ENCODE data around the gene ATP1A1.

Gene ATP1A1

GRCh38 chr1:116373431-116374352 lies 648 bp downstream of the ATP1A1 start:
- no peak for TF ChIP-seq CTCF (IDR thresholded peaks at IDR 0.05; ENCODE audit: poor library complexity, severe bottlenecking)
- Histone ChIP-seq H3K36me3 (ENCODE audit: low read depth) (no peaks in the 10 kb centered on the region), H3K27me3 (ENCODE audit: insufficient read depth, poor library complexity, severe bottlenecking) (no peaks in the 10 kb centered on the region), H3K4me1 (ENCODE audit: insufficient read depth, poor library complexity, severe bottlenecking) (peaks cover 25% of the 10 kb centered on the region), H3K4me3 (ENCODE audit: severe bottlenecking) (peak overlapping the region; percentile 66), H3K9me3 (ENCODE audit: severe bottlenecking) (no peaks in the 10 kb centered on the region), H3K27ac (ENCODE audit: poor library complexity, severe bottlenecking) (peak overlapping the region; percentile 92)
- DNase-seq (ENCODE audit: low spot score) (no peak), ATAC-seq (ENCODE audit: low read depth) (peak; percentile 18; the same call in 2 of the 3 replicates)

DNA sequence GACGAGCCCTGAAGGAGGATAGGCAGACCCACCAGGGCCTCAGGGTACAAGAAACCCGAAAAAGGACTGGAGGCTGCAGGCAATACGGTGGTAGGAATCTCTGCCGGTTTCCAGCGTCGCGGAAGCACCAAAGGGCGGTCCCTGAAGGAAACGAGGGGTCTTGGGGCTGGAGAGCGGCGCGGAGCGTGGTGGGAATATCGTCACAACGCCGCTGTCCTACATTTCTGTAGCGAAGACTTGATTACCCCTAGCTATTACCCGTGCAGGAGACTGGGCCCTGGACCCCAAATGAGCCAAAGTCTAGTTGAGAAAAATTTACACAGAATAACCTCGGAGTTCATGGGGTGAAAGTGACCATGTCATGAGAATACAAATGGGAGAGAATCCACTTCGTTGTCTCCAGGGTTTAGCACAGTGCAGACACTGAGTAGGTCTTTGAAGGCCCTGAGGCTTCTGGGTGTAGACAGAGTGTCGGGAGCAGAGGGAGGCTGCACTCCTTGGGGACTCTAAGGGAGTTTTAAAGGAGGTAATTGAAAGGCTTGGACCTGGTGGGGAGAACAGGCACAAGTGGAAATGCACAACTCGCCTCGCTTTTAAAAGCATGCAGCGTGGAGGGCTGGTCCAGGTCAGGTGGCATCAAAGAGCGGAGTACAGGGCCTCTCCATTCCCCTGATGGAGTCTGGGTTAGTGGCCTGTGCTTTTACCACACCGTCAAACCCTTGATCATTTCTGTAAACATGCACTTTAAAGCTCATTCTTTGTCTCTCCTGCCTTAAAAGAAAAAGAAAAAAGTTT lies 1.5 kb downstream of the ATP1A1 start:
- H3K4me3 ChIP-seq (ENCODE audit: severe bottlenecking) = peak overlapping the region; percentile 66
- no peaks in the 10 kb centered on the region for H3K36me3 ChIP-seq (ENCODE audit: low read depth)
- no peak for DNase-seq (ENCODE audit: low spot score)
- no peak for ATAC-seq (ENCODE audit: low read depth)
- no peak for TF ChIP-seq CTCF (IDR thresholded peaks at IDR 0.05; ENCODE audit: poor library complexity, severe bottlenecking)
- peak overlapping the region; percentile 92 for H3K27ac ChIP-seq (ENCODE audit: poor library complexity, severe bottlenecking)
- no peaks in the 10 kb centered on the region for H3K9me3 ChIP-seq (ENCODE audit: severe bottlenecking)
- no peaks in the 10 kb centered on the region for H3K27me3 ChIP-seq (ENCODE audit: insufficient read depth, poor library complexity, severe bottlenecking)
- peaks cover 26% of the 10 kb centered on the region for H3K4me1 ChIP-seq (ENCODE audit: insufficient read depth, poor library complexity, severe bottlenecking)

DNA sequence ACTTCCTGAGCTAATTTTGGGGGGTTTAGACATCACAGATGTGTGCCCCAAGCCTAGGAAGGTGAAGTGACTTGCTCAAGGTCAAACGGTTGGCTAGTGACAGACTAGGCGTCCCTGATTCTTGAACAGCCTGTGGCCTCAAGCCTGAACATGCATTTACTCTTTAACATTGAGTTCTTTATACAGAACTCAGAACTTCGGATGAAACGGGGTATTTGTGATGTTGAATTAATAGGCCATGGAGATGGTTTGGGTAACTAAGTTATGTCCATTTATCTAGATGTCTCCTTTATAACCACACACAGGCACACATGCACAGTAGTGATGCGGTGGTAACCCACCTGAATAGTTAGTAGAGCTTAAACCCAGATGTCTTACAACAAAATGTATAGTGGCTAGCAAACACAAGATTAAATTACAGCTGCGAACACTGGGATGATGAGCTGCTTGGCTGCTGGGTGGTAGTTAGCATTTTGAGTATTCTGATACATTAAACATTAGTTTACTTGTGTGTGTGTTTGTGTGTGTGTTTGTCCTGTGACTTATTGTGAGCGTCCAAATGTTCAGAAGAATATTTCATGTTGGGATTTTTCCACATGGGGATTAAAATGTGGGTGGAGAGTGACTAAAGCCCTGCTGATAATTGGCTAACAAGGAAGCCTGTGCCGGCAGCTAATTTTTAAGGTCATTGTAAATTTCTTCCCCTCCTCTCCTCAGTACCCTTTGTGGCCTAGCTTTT lies 2.3 kb downstream of the ATP1A1 start:
- H3K27me3 ChIP-seq (ENCODE audit: insufficient read depth, poor library complexity, severe bottlenecking) = no peaks in the 10 kb centered on the region
- H3K36me3 ChIP-seq (ENCODE audit: low read depth) = no peaks in the 10 kb centered on the region
- no peak for DNase-seq (ENCODE audit: low spot score)
- H3K4me1 ChIP-seq (ENCODE audit: insufficient read depth, poor library complexity, severe bottlenecking) = peaks cover 26% of the 10 kb centered on the region
- peak overlapping the region; percentile 92 for H3K27ac ChIP-seq (ENCODE audit: poor library complexity, severe bottlenecking)
- peak overlapping the region; percentile 66 for H3K4me3 ChIP-seq (ENCODE audit: severe bottlenecking)
- no peaks in the 10 kb centered on the region for H3K9me3 ChIP-seq (ENCODE audit: severe bottlenecking)
- TF ChIP-seq CTCF (IDR thresholded peaks at IDR 0.05; ENCODE audit: poor library complexity, severe bottlenecking) = no peak
- ATAC-seq (ENCODE audit: low read depth) = no peak

DNA sequence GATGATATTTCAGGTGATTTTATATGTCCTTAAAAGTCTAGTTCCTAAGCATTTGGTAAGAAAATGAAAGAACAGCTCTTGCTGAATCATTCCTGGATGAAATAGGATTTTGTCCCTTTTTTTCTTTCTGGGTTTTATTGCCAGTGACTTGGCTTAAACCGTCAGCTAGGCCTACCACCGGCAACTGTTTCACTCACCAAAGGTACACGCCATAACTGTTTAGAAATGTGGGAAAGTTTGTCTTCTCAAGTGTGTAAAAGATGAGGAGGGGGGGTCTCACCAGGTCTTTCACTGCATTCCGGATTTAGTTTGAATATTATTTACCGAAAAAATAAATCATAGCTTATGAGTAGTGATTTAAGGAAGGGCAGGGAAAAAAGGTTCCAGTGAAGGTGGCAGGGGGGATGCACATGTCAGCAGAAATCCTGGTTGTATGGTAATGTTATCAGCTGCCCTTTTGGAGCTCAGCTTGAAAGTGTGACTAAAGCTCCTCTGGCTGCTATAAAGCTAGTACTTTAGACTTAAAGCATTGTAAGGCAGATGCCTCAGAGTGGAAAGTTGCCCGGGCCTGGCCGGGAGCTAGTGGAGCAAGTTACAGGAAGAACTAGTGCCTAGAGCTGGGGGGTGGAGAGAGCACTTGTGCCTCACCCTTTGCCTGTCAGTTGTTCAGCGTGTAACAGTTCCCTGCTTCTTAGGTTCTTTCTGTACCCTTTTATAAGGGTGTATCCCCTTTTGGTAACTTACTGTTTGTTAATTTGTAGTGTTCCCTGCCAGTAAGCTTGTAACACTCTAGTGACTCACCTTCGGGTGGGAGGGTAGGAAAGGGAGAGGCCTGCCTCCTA lies 3.1 kb downstream of the ATP1A1 start:
- peaks cover 26% of the 10 kb centered on the region for H3K4me1 ChIP-seq (ENCODE audit: insufficient read depth, poor library complexity, severe bottlenecking)
- peak; percentile 87 for DNase-seq (ENCODE audit: low spot score)
- peak overlapping the region; percentile 92 for H3K27ac ChIP-seq (ENCODE audit: poor library complexity, severe bottlenecking)
- peak; percentile 63 for ATAC-seq (ENCODE audit: low read depth)
- peak overlapping the region; percentile 66 for H3K4me3 ChIP-seq (ENCODE audit: severe bottlenecking)
- TF ChIP-seq CTCF (IDR thresholded peaks at IDR 0.05; ENCODE audit: poor library complexity, severe bottlenecking) = no peak
- H3K9me3 ChIP-seq (ENCODE audit: severe bottlenecking) = no peaks in the 10 kb centered on the region
- no peaks in the 10 kb centered on the region for H3K36me3 ChIP-seq (ENCODE audit: low read depth)
- H3K27me3 ChIP-seq (ENCODE audit: insufficient read depth, poor library complexity, severe bottlenecking) = no peaks in the 10 kb centered on the region

All from RWPE2 (cell line).